ENCODE measurements around the gene NAP1L1. TPM values are rescaled to one million over a fixed set of nuclear protein-coding genes. Genes with fewer than 3 reads are reported as not detected.

NAP1L1 gene
- total RNA-seq, 1 experiment from 2014 or later: 946 TPM

DNA sequence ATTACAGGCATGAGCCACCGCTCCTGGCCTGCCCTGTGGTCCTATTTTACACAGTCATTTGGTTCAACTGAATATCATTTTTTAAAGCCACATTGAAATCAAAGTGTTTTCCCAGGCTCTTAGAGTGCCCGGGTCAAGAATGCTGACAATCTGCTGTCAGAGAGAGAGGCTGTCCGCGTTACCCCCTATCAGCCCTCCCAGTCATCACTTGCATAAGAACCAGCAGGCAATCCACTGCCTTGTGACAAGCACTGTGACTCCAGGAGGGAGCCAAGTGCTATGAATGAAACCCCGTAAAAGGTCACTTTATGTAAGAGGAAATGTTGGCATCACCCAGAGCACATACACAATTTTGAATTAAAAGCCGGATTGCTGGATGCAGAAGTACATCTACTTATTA, 66.4 kb downstream of the NAP1L1 start:
- Mint-ChIP-seq H3K36me3 (no peaks in the 10 kb centered on the region), H3K9me3 (no peaks in the 10 kb centered on the region), H3K27ac (peak overlapping the region; percentile 73), H3K27me3 (ENCODE audit: low read depth) (no peaks in the 10 kb centered on the region), H3K4me3 (no peak overlapping the region), H3K4me1 (peaks cover 57% of the 10 kb centered on the region)
- ATAC-seq (peak; percentile 77), DNase-seq (ENCODE audit: low spot score) (peak; percentile 22)
- TF ChIP-seq ZNF263 (CRISPR knock-in tag; IDR thresholded peaks at IDR 0.05; ENCODE audit: low read depth): no peak
- 0 out of 2 replicates have a peak, but pooled peaks have one; percentile 19 for TF ChIP-seq FOXJ3 (CRISPR knock-in tag; IDR thresholded peaks at IDR 0.05; ENCODE audit: borderline replicate concordance)
- ChIA-PET CTCF (no interaction called here), POLR2A (no interaction called here)

DNA sequence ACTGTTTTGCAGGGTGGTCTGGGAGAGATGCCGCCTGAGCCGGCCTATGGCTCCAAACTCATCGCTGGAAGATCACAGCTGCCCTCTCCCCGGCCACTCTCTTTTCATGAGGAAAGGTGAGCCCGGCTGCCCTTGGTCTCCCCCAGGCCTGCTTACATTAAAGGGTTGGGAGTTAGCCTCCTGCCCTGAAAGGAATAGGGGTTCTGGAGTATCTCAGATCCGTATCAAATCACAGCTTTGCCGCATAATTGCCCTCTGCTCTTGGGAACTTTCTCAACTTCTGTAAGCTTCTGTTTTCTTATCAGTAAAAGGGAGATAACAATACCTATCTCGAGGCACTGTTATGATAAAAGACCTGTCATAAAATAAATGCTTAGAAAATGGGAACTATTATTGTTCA, 70.5 kb downstream of the NAP1L1 start:
- H3K9me3 Mint-ChIP-seq: no peaks in the 10 kb centered on the region; the same call in 1 of the 2 replicates
- ATAC-seq (no peak), DNase-seq (ENCODE audit: low spot score) (no peak)
- H3K36me3 Mint-ChIP-seq: no peaks in the 10 kb centered on the region
- TF ChIP-seq ZNF263 (CRISPR knock-in tag; IDR thresholded peaks at IDR 0.05; ENCODE audit: low read depth) (no peak), NFATC4 (CRISPR knock-in tag; IDR thresholded peaks at IDR 0.05) (no peak)
- TF ChIP-seq, protein P1, sequence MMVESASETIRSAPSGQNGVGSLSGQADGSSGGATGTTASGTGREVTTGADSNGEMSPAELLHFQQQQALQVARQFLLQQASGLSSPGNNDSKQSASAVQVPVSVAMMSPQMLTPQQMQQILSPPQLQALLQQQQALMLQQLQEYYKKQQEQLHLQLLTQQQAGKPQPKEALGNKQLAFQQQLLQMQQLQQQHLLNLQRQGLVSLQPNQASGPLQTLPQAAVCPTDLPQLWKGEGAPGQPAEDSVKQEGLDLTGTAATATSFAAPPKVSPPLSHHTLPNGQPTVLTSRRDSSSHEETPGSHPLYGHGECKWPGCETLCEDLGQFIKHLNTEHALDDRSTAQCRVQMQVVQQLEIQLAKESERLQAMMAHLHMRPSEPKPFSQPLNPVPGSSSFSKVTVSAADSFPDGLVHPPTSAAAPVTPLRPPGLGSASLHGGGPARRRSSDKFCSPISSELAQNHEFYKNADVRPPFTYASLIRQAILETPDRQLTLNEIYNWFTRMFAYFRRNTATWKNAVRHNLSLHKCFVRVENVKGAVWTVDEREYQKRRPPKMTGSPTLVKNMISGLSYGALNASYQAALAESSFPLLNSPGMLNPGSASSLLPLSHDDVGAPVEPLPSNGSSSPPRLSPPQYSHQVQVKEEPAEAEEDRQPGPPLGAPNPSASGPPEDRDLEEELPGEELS (CRISPR knock-in tag; IDR thresholded peaks at IDR 0.05): no peak
- no peak overlapping the region for H3K27ac Mint-ChIP-seq
- CTCF ChIA-PET: interaction anchor here (1.4 kb wide), 1 partner anchor 23 kb away, joined by 3 read pairs; no protein-coding TSS in a partner anchor
- H3K4me3 Mint-ChIP-seq: no peak overlapping the region
- POLR2A ChIA-PET: no interaction called here
- no peaks in the 10 kb centered on the region for H3K27me3 Mint-ChIP-seq (ENCODE audit: low read depth)
- H3K4me1 Mint-ChIP-seq: peaks cover 41% of the 10 kb centered on the region

DNA sequence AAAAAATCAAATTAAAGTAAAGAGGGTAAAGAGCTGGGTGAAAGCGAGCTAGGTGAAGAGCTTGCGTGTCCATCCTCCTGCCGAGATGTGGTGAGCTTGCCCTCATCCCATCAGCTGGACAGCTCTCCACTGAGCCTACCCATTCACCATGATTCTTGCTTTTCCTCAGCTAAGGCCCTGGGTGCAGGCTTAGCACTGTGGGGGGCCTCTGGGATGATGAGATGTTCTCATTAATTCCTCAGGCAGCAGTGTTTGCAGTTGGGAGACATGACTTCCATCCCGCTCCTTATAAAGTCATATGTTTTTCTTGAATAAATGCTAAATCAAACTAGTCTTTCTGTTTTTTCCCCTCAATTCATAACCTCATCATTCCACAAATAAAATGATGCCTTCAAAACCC, 70.9 kb downstream of the NAP1L1 start:
- Mint-ChIP-seq H3K27me3 (ENCODE audit: low read depth) (no peaks in the 10 kb centered on the region), H3K27ac (no peak overlapping the region), H3K9me3 (no peaks in the 10 kb centered on the region; the same call in 1 of the 2 replicates), H3K4me3 (no peak overlapping the region), H3K4me1 (peaks cover 41% of the 10 kb centered on the region), H3K36me3 (no peaks in the 10 kb centered on the region)
- no peak for ATAC-seq
- DNase-seq (ENCODE audit: low spot score): no peak
- TF ChIP-seq, protein P2, sequence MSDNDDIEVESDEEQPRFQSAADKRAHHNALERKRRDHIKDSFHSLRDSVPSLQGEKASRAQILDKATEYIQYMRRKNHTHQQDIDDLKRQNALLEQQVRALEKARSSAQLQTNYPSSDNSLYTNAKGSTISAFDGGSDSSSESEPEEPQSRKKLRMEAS (CRISPR knock-in tag; IDR thresholded peaks at IDR 0.05): no peak
- TF ChIP-seq, protein P3, sequence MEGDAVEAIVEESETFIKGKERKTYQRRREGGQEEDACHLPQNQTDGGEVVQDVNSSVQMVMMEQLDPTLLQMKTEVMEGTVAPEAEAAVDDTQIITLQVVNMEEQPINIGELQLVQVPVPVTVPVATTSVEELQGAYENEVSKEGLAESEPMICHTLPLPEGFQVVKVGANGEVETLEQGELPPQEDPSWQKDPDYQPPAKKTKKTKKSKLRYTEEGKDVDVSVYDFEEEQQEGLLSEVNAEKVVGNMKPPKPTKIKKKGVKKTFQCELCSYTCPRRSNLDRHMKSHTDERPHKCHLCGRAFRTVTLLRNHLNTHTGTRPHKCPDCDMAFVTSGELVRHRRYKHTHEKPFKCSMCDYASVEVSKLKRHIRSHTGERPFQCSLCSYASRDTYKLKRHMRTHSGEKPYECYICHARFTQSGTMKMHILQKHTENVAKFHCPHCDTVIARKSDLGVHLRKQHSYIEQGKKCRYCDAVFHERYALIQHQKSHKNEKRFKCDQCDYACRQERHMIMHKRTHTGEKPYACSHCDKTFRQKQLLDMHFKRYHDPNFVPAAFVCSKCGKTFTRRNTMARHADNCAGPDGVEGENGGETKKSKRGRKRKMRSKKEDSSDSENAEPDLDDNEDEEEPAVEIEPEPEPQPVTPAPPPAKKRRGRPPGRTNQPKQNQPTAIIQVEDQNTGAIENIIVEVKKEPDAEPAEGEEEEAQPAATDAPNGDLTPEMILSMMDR (IDR thresholded peaks at IDR 0.05): no peak
- TF ChIP-seq, protein P4, sequence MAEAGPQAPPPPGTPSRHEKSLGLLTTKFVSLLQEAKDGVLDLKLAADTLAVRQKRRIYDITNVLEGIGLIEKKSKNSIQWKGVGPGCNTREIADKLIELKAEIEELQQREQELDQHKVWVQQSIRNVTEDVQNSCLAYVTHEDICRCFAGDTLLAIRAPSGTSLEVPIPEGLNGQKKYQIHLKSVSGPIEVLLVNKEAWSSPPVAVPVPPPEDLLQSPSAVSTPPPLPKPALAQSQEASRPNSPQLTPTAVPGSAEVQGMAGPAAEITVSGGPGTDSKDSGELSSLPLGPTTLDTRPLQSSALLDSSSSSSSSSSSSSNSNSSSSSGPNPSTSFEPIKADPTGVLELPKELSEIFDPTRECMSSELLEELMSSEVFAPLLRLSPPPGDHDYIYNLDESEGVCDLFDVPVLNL (CRISPR knock-in tag; IDR thresholded peaks at IDR 0.05; ENCODE audit: borderline replicate concordance, low read depth): no peak
- TF ChIP-seq TEAD4 (CRISPR knock-in tag; IDR thresholded peaks at IDR 0.05) (no peak), PRRX2 (CRISPR knock-in tag; IDR thresholded peaks at IDR 0.05) (no peak), ESRRA (CRISPR knock-in tag; IDR thresholded peaks at IDR 0.05; ENCODE audit: borderline replicate concordance) (no peak), GABPB1 (CRISPR knock-in tag; IDR thresholded peaks at IDR 0.05) (no peak), ZBTB21 (CRISPR knock-in tag; IDR thresholded peaks at IDR 0.05; ENCODE audit: borderline replicate concordance) (no peak), GRHL2 (CRISPR knock-in tag; IDR thresholded peaks at IDR 0.05; ENCODE audit: insufficient replicate concordance, severe bottlenecking) (no peak), IRF2 (CRISPR knock-in tag; IDR thresholded peaks at IDR 0.05; ENCODE audit: borderline replicate concordance, low read depth) (no peak), HMGA2 (CRISPR knock-in tag; IDR thresholded peaks at IDR 0.05) (no peak), ETV6 (CRISPR knock-in tag; IDR thresholded peaks at IDR 0.05) (no peak), ZNF423 (CRISPR knock-in tag; IDR thresholded peaks at IDR 0.05) (no peak)
- TF ChIP-seq, protein P5, sequence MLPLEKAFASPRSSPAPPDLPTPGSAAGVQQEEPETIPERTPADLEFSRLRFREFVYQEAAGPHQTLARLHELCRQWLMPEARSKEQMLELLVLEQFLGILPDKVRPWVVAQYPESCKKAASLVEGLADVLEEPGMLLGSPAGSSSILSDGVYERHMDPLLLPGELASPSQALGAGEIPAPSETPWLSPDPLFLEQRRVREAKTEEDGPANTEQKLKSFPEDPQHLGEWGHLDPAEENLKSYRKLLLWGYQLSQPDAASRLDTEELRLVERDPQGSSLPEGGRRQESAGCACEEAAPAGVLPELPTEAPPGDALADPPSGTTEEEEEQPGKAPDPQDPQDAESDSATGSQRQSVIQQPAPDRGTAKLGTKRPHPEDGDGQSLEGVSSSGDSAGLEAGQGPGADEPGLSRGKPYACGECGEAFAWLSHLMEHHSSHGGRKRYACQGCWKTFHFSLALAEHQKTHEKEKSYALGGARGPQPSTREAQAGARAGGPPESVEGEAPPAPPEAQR (CRISPR knock-in tag; IDR thresholded peaks at IDR 0.05): no peak
- TF ChIP-seq, protein P6, sequence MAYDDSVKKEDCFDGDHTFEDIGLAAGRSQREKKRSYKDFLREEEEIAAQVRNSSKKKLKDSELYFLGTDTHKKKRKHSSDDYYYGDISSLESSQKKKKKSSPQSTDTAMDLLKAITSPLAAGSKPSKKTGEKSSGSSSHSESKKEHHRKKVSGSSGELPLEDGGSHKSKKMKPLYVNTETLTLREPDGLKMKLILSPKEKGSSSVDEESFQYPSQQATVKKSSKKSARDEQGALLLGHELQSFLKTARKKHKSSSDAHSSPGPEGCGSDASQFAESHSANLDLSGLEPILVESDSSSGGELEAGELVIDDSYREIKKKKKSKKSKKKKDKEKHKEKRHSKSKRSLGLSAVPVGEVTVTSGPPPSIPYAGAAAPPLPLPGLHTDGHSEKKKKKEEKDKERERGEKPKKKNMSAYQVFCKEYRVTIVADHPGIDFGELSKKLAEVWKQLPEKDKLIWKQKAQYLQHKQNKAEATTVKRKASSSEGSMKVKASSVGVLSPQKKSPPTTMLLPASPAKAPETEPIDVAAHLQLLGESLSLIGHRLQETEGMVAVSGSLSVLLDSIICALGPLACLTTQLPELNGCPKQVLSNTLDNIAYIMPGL (CRISPR knock-in tag; IDR thresholded peaks at IDR 0.05): no peak
- ChIA-PET CTCF (interaction anchor here (1.4 kb wide), 1 partner anchor 23 kb away, joined by 3 read pairs; no protein-coding TSS in a partner anchor), POLR2A (no interaction called here)

All from WTC11 (cell line).